ENCODE data around the gene LIMS2.

The LIMS2 gene

DNA sequence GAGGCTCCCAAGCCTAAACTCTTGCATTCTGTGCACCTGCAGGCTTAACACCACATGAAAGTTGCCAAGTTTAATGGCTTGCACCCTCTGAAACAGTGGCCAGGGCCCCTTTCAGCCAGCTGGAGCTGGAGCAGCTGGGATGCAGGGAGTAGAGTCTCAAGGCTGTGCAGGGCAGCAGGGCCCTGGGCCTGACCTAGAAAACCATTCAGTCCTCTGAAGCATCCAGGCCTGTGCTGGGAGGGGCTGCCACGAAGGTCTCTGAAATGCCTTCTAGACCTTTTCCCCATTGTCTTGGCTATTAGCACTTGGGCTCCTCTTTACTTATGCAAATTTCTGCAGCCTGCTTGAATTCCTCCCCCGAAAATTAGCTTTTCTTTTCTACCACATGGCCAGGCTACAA is 15.4 kb upstream of the LIMS2 start:
- Mint-ChIP-seq H3K4me1 (ENCODE audit: low read depth) (no peaks in the 10 kb centered on the region), H3K27ac (no peak overlapping the region), H3K27me3 (peaks cover 5% of the 10 kb centered on the region), H3K9me3 (peaks cover 20% of the 10 kb centered on the region), H3K36me3 (ENCODE audit: low read depth) (peaks cover 11% of the 10 kb centered on the region), H3K4me3 (no peak overlapping the region)
- intact Hi-C loops (cut with micrococcal nuclease): no loop called here

DNA sequence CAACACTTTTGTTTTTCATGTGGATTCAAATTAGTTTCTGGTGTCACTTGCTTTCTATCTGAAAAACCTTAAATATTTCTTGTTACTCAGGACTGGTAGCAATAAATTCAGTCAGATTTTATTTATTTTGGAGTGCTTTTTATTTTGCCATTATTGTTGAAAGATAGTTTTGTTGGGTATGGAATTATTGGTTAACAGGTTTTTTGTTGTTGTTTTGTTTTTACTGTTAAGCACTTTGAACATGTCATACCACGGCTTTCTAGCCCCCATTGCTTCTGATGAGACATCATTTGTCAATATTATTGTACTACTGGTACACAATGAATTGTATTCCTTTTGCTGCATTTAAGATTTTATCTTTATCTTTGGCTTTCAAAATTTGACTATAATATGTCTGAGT is 13.1 kb upstream of the LIMS2 start:
- Mint-ChIP-seq H3K27me3 (peaks cover 9% of the 10 kb centered on the region), H3K4me1 (ENCODE audit: low read depth) (no peaks in the 10 kb centered on the region), H3K9me3 (peaks cover 20% of the 10 kb centered on the region), H3K4me3 (no peak overlapping the region), H3K27ac (no peak overlapping the region), H3K36me3 (ENCODE audit: low read depth) (peaks cover 11% of the 10 kb centered on the region)
- intact Hi-C loops (cut with micrococcal nuclease): no loop called here

GRCh38 chr2:127685410-127686080 is 10.2 kb upstream of the LIMS2 start:
- no peaks in the 10 kb centered on the region for H3K36me3 Mint-ChIP-seq (ENCODE audit: low read depth)
- H3K27me3 Mint-ChIP-seq: peaks cover 24% of the 10 kb centered on the region
- intact Hi-C loops (cut with micrococcal nuclease): no loop called here
- no peak overlapping the region for H3K27ac Mint-ChIP-seq
- peaks cover 6% of the 10 kb centered on the region for H3K4me1 Mint-ChIP-seq (ENCODE audit: low read depth)
- no peak overlapping the region for H3K4me3 Mint-ChIP-seq
- peaks cover 2% of the 10 kb centered on the region for H3K9me3 Mint-ChIP-seq

DNA sequence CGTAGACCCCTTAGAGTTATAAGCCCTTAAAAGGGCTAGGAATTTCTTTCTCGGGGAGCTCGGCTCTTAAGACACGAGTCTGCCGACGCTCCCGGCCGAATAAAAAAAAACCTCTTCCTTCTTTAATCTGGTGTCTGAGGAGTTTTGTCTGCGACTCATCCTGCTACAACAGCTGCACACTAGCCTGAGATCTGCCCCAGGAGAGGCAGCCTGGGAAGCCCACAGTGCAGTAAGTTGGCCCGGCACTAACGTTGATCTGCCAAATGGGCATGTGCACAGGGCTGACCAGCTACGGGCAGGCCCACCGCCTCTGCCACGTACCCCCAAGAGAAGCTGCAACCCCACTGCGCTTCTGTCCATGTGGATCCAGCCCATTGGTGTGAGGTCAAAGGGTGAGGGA is 8.4 kb upstream of the LIMS2 start:
- peaks cover 6% of the 10 kb centered on the region for H3K4me1 Mint-ChIP-seq (ENCODE audit: low read depth)
- H3K36me3 Mint-ChIP-seq (ENCODE audit: low read depth): no peaks in the 10 kb centered on the region
- H3K9me3 Mint-ChIP-seq: no peaks in the 10 kb centered on the region
- peaks cover 33% of the 10 kb centered on the region for H3K27me3 Mint-ChIP-seq
- no peak overlapping the region for H3K27ac Mint-ChIP-seq
- intact Hi-C loops (cut with micrococcal nuclease): no loop called here
- H3K4me3 Mint-ChIP-seq: no peak overlapping the region

GRCh38 chr2:127683056-127683455 is 7.7 kb upstream of the LIMS2 start:
- intact Hi-C loops (cut with micrococcal nuclease): no loop called here
- no peak overlapping the region for H3K27ac Mint-ChIP-seq
- no peaks in the 10 kb centered on the region for H3K36me3 Mint-ChIP-seq (ENCODE audit: low read depth)
- no peaks in the 10 kb centered on the region for H3K9me3 Mint-ChIP-seq
- H3K4me3 Mint-ChIP-seq: no peak overlapping the region
- H3K27me3 Mint-ChIP-seq: peaks cover 38% of the 10 kb centered on the region
- H3K4me1 Mint-ChIP-seq (ENCODE audit: low read depth): peaks cover 6% of the 10 kb centered on the region

GRCh38 chr2:127681976-127682857 is 6.9 kb upstream of the LIMS2 start:
- no peak overlapping the region for H3K4me3 Mint-ChIP-seq
- no peaks in the 10 kb centered on the region for H3K9me3 Mint-ChIP-seq
- intact Hi-C loops (cut with micrococcal nuclease): no loop called here
- H3K27me3 Mint-ChIP-seq: peaks cover 47% of the 10 kb centered on the region
- H3K27ac Mint-ChIP-seq: no peak overlapping the region
- no peaks in the 10 kb centered on the region for H3K36me3 Mint-ChIP-seq (ENCODE audit: low read depth)
- H3K4me1 Mint-ChIP-seq (ENCODE audit: low read depth): peaks cover 6% of the 10 kb centered on the region

DNA sequence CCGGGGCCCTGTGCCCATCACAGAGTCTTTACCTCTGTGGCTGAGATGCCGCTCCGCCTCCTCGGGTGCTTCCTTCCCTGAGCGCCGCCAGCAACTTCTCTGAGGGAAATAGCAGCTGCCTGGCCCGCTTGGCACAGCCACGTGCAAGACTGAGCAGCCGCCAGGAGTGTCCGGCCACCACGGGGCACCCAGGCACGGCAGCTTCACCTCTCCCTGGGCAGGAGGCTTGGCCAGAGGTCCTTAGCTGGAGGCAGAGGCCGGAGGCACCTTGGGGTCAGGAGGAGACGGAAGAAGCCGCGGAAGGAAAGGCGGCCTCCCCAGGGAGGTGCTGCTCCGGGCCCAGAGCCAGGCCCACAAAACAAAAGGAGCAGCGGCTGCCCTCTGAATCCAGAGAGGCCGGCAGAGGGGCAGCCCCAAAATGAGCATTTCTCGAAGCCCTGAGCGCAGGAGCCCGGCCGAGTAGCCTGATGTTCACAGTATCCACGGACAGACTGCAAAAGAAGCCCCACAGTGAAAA is 6.0 kb upstream of the LIMS2 start:
- Mint-ChIP-seq H3K4me1 (ENCODE audit: low read depth) (peaks cover 6% of the 10 kb centered on the region), H3K9me3 (no peaks in the 10 kb centered on the region), H3K27ac (no peak overlapping the region), H3K36me3 (ENCODE audit: low read depth) (no peaks in the 10 kb centered on the region), H3K27me3 (peaks cover 56% of the 10 kb centered on the region), H3K4me3 (peak overlapping the region; percentile 32)
- intact Hi-C loops (cut with micrococcal nuclease): no loop called here

DNA sequence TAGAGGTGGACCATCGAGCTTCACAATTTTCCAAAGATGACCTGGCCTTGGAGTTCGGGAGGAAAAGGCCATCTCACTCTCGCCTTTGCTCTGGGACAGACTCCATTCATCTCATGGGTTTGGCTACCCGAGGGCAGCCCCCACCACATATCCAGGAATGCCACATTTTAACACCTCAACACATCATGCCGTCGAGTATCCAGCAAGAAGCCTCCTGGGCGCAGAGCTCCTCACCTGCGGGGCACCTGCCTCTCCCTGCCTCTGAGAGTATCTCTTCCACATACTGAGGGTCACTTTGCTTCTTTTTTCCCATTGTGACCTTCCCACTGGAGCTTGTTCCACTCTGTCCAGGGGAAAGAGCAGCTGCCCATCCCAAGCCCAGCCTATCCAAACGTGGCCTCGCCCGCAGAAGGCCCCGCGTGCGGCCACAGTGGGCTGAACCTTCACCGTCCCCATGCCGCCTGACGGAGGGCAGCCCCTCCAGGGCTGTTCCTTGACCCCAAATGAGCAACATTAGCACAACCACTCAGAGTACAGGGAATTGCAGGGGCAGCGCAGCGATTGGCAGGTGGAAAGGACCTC is 5.5 kb upstream of the LIMS2 start:
- H3K4me3 Mint-ChIP-seq: no peak overlapping the region
- no peaks in the 10 kb centered on the region for H3K36me3 Mint-ChIP-seq (ENCODE audit: low read depth)
- intact Hi-C loops (cut with micrococcal nuclease): no loop called here
- peaks cover 6% of the 10 kb centered on the region for H3K4me1 Mint-ChIP-seq (ENCODE audit: low read depth)
- H3K27me3 Mint-ChIP-seq: peaks cover 60% of the 10 kb centered on the region
- no peak overlapping the region for H3K27ac Mint-ChIP-seq
- no peaks in the 10 kb centered on the region for H3K9me3 Mint-ChIP-seq

- no peak overlapping the region for H3K27ac Mint-ChIP-seq
- no peaks in the 10 kb centered on the region for H3K9me3 Mint-ChIP-seq
- no peak overlapping the region for H3K4me3 Mint-ChIP-seq
- peaks cover 63% of the 10 kb centered on the region for H3K27me3 Mint-ChIP-seq
- H3K4me1 Mint-ChIP-seq (ENCODE audit: low read depth): peaks cover 6% of the 10 kb centered on the region
- intact Hi-C loops (cut with micrococcal nuclease): no loop called here
- no peaks in the 10 kb centered on the region for H3K36me3 Mint-ChIP-seq (ENCODE audit: low read depth)
Measured at GRCh38 chr2:127679680-127680361, 4.5 kb upstream of the LIMS2 start.

GRCh38 chr2:127678991-127679390 is 3.7 kb upstream of the LIMS2 start:
- H3K9me3 Mint-ChIP-seq: no peaks in the 10 kb centered on the region
- H3K36me3 Mint-ChIP-seq (ENCODE audit: low read depth): no peaks in the 10 kb centered on the region
- no peak overlapping the region for H3K4me3 Mint-ChIP-seq
- H3K27ac Mint-ChIP-seq: no peak overlapping the region
- intact Hi-C loops (cut with micrococcal nuclease): no loop called here
- peaks cover 70% of the 10 kb centered on the region for H3K27me3 Mint-ChIP-seq
- peaks cover 12% of the 10 kb centered on the region for H3K4me1 Mint-ChIP-seq (ENCODE audit: low read depth)

GRCh38 chr2:127678531-127678930 is 3.2 kb upstream of the LIMS2 start:
- intact Hi-C loops (cut with micrococcal nuclease): no loop called here
- Mint-ChIP-seq H3K4me3 (no peak overlapping the region), H3K4me1 (ENCODE audit: low read depth) (peaks cover 16% of the 10 kb centered on the region), H3K36me3 (ENCODE audit: low read depth) (no peaks in the 10 kb centered on the region), H3K27me3 (peaks cover 72% of the 10 kb centered on the region), H3K27ac (no peak overlapping the region), H3K9me3 (no peaks in the 10 kb centered on the region)

DNA sequence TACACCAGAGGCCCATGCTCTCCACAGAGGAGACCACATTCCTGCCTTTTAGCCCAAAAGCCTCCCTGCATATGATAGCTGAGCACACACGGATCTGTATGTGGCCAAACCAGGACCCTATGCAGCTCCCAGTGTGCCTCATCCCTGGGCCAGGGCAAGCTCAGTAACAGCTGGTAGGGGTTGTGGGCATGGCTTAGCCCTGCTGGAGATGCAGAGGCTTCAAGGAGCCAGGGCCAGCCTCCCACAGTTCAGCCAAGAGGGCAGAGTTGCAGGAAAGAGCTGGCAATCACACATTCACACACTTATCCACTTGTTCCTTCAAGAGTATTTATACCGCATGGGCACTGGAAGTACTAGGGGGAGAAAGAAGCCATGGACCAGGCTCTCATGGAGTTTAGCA is 1.6 kb upstream of the LIMS2 start:
- Mint-ChIP-seq H3K36me3 (ENCODE audit: low read depth) (no peaks in the 10 kb centered on the region), H3K4me1 (ENCODE audit: low read depth) (peaks cover 32% of the 10 kb centered on the region), H3K27ac (no peak overlapping the region), H3K27me3 (peaks cover 83% of the 10 kb centered on the region), H3K4me3 (no peak overlapping the region), H3K9me3 (no peaks in the 10 kb centered on the region)
- intact Hi-C loops (cut with micrococcal nuclease): no loop called here

DNA sequence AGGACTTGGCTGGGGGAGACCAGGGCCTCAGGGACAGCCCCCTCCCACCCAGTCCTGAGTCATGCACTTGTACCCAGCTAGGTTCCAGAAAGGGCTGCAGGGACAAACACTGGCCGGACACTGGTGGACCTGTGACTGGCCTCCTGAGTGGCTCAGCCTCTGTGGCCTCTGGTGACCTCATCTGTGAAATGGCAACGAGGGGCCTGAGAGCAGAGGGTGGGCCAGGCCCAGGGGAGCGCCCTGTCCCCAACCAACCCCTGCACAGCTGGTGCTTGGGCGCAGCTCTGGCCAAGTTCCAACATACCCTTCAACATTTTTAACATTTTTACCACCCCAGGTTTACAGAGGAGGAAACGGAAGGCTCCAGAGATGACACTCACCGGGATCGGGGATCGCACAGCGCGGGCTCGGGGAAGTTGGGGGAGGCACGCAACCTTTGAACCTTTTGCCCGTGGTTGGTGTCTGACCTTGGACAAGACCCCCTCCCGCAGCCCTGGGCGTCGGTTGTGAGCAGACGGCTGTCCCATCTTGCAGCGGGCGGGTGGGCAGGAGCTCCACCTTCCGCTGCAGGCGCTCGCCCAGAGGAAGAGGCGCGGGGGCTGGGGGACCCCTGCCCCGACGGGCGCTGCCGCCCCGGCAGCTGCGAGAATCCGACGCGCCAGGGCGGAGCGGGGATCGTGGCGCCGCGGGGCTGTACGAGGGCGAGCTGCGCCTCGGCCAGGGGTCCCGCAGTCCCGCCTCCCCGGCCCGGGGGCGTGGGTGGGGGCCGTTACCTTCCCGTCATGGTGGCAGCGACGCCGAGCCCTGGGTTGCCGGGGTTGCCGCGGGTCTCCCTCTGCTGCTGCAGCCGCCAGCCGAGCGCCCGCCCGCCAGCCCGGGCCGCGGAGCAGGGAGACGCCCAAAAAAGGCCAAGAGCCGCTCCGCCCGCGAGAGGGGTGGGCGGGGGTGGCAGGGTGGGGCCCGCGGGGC is 805 bp downstream of the LIMS2 start:
- Mint-ChIP-seq H3K4me1 (ENCODE audit: low read depth) (peaks cover 26% of the 10 kb centered on the region), H3K4me3 (peak overlapping the region; percentile 76), H3K27me3 (peaks cover 90% of the 10 kb centered on the region), H3K9me3 (no peaks in the 10 kb centered on the region), H3K27ac (peak overlapping the region; percentile 57), H3K36me3 (ENCODE audit: low read depth) (no peaks in the 10 kb centered on the region)
- intact Hi-C loops (cut with micrococcal nuclease): no loop called here

Data from dendritic cell treated with granulocyte-macrophage colony-stimulating factor and Interleukin-4, amounts not matched to agents 40 ng/mL and 50 ng/mL, for 4 days (primary cell).